DMS 273 (cell line): ENCODE measurements around the gene MRPS27.

Source experiments
- DNase-seq: peaks from one replicate; lab custom pipeline; 2025; ENCODE audit not compliant: unreplicated experiment; lab: John Stamatoyannopoulos, UW

MRPS27 gene

DNA sequence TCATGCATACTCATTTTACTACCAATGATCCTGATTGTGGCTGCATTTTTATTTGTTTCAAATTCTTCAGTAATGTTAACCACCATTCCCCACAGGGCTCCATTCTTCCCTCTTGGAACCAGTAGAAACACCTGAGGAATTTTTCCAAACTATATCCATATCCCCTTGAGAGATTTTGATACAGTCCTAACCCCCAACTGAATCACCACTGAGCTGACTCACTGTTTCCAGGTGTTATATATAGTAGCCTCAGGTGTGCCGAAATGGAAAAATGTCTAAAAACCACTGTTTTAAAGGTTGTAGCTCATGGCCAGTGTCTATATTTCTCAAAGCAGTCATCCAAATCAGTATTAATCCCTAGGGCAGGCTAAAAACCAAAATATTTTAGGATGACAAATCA is 85.2 kb downstream of the MRPS27 start:
- no peak for DNase-seq

- DNase-seq: peak; percentile 45
These were observed 85.8 kb downstream of the MRPS27 start for GRCh38 chr5:72234265-72234700.

DNA sequence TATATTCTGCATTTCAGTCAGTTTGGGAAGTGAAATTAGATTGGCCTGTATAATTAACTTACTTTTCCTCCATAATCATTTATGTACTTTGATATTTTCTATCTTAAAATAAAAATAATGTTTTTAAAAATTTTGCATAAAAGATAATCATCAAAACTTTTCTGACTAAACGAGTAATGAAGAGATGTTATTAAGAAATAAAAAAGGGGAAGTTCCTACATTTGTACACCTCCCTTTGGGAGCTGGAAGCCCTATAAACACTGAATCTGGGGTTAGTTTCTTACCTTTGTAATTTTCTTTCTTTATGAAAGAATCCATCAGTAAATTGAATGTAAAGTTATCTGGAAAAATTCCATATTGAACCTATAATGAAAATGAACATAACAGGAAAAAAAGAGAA is 86.2 kb downstream of the MRPS27 start:
- no peak for DNase-seq

DNA sequence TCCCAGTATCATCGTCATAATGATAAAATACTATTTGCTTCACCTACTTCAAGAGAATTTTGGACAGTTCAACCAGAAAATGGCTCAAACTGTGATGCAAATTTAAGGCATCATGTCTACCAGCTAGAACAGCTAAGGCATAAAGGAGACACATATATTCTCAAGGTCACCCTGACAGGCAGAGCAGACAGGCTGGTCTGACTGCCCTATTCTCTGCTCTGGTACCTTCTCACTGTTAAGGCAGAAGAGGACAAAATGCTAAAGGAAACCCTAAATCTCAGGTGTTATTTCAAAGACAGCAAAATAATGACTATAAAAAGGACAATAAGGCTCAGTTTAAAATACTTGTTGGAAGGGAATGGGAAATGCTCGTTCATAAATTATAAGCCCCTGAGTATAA is 87.2 kb downstream of the MRPS27 start:
- DNase-seq: no peak

GRCh38 chr5:72231991-72232703 is 87.9 kb downstream of the MRPS27 start:
- peak; percentile 25 for DNase-seq

- no peak for DNase-seq
These were observed 91.1 kb downstream of the MRPS27 start for GRCh38 chr5:72228960-72229359.

DNA sequence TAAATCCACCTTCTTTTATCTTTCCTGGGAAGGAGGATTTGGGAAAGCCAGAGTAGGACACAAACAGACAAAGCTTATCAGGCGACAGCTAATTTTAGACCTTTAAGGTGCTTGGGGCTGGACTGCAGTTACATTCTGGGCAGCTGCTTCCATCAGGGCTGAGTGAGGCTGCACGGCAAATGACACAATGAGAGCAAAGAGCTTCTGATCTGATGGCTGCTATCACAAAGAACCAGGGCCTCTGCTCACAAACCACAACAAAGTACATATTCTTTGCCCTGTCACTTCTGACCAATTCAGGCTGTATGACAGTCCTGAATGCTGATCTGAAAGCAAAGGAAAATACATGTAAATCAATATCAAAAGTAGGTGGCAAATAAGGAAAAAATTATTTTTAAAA is 93.1 kb downstream of the MRPS27 start:
- no peak for DNase-seq

DNA sequence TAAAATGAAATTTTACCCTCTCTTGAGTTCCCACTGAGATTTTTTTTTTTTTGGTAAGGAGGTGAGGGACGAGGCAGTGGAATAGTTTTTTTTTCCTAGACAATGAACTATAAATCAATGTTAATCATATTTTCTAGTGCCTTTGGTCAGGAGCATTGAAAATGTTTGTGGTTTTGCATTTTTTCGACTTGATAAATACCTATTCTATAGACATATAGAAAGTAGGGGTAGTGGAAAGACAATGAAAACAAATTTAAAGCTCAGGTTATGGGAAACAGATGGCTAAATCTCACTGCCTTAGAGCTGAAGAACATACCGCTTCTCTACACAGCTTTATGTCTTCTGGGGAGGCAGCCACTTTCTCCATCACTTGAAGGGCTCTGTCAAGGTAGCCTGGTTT is 94.3 kb downstream of the MRPS27 start:
- DNase-seq: no peak

GRCh38 chr5:72224946-72225463 is 95.0 kb downstream of the MRPS27 start:
- no peak for DNase-seq

- no peak for DNase-seq
These were observed 96.7 kb downstream of the MRPS27 start for GRCh38 chr5:72223371-72223770.

DNA sequence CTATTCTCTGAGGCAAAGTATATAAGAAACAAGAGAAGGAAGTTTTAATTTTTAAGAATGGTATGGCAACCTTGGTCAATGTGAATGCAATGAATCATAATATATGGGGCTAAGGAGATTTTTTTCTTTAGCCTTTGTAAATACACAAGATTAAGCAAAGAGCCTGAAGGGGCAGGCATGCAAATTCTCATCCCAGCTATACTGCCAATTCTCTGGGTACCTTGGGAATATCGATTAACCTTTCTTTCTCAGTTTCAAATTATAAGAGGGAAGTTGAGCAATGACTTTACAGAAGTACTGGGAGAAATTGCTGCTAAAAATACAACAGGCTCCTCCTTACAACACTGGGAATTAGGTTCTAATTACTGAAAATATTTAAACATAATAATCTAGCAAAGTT is 97.5 kb downstream of the MRPS27 start:
- no peak for DNase-seq

DNA sequence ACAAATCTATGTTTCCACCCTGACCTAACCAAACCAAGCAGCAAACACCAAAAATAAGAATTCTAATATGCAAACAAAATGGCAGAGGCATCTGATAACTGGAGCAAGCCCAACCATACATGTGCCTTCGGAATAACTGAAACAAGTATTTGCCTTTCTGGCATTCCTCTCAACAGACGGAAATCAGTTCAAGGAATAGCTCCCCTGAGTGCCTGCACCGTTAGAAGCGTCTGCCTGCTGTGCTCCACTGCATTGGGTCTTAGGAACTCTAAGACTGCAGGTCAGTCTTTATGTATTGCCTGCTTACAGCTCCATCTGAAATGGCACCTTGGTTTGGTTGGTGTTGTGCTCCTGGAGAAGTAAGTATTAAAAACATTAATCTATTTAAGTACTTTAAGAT is 98.5 kb downstream of the MRPS27 start:
- DNase-seq: no peak

DNA sequence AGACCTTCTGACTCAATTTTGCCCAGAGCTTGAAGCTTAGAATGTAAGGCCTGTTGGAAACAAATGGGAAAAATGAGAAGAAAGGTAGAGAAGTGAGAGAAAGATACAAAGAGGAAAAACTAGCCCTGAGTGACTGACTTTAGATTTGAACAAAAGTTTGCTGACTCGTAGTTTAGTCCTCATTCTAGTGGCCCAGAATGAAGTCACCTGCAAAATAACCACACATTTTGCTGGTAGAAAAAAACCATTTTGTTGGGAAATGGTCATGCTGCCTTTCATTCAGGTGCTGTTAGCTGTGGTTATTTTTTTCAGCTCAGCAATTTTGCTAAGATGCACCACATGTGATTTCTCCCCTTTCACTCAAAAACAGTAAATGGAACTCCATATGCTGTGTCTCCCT is 98.9 kb downstream of the MRPS27 start:
- no peak for DNase-seq

DNA sequence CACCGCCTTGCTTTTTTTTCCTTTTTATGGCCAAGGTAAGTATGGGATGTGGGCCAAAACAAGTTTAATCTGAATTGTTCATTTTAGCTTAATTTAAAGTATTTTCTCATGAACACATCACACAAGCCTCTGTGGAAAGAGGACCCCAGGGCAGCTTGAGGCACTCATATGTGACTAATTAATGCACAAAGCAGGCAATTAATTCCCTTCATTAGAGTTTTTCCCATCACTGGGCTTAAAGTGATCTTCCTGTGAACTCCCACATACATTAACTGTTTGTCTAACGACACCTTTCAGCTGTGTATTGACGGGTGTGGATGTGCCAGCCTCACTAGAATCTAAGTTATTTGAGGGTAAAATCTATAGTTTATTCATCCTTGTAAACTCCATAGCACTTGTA is 103.3 kb downstream of the MRPS27 start:
- no peak for DNase-seq

GRCh38 chr5:72214168-72214567 is 105.9 kb downstream of the MRPS27 start:
- DNase-seq: no peak

DNA sequence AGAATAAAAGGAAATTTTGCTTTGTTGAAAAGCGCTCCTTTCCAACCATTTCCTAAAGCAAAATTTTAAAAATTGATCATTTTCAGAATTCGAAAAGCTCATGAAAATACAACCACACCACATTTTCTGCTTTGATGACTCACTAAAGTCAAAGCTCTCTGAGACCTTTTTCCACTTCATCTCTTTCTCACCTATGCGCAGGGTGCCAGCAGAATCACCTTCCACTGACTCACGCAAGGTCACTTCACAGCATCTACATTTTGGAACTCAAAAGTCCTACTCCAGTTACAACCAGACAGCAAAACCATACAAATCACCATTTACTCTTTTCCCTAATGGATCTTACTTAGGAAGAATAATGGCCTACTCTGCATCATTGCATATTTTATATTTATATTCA is 106.6 kb downstream of the MRPS27 start:
- no peak for DNase-seq

GRCh38 chr5:72212171-72212570 is 107.9 kb downstream of the MRPS27 start:
- DNase-seq: no peak

GRCh38 chr5:72210888-72211678 is 109.0 kb downstream of the MRPS27 start:
- peak; percentile 75 for DNase-seq

- peak; percentile 98 for DNase-seq
These were observed 110.6 kb downstream of the MRPS27 start for GRCh38 chr5:72209147-72210115.

GRCh38 chr5:72208324-72208926 is 111.6 kb downstream of the MRPS27 start:
- DNase-seq: no peak

DNA sequence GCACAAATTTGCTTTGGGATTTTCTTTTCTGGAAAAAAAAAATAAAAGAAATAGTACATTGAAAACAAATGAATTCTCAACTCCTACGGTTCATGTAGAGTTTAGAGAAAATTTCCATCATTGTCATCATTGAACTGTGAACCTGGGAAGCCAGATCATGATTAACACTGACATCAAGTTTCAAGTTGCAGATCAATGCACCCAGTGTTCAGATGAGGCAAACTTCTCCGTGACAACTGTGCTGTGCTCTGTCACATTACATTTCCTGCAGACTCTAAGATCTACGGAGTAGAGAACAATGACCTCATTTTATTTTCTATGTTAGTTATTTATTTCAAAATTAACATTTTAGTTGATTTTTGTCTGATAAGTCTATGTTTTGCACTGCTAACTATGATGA is 113.0 kb downstream of the MRPS27 start:
- no peak for DNase-seq
